ENCODE measurements around the gene EML6.

EML6 gene

GRCh38 chr2:54880428-54880827 lies 157.0 kb downstream of the EML6 start:
- no peak for DNase-seq (ENCODE audit: low read depth)

- no peak for DNase-seq (ENCODE audit: low read depth)
Observed at GRCh38 chr2:54881759-54882158, 158.3 kb downstream of the EML6 start.

- DNase-seq (ENCODE audit: low read depth) = no peak
Observed at GRCh38 chr2:54885891-54886290, 162.4 kb downstream of the EML6 start.

- no peak for DNase-seq (ENCODE audit: low read depth)
Observed at GRCh38 chr2:54887850-54888545, 164.5 kb downstream of the EML6 start.

- no peak for DNase-seq (ENCODE audit: low read depth)
Observed at GRCh38 chr2:54889053-54889452, 165.6 kb downstream of the EML6 start.

GRCh38 chr2:54891909-54892308 lies 168.4 kb downstream of the EML6 start:
- no peak for DNase-seq (ENCODE audit: low read depth)

GRCh38 chr2:54894467-54894866 lies 171.0 kb downstream of the EML6 start:
- no peak for DNase-seq (ENCODE audit: low read depth)

GRCh38 chr2:54895730-54896129 lies 172.3 kb downstream of the EML6 start:
- DNase-seq (ENCODE audit: low read depth) = no peak

- DNase-seq (ENCODE audit: low read depth) = no peak
Observed at GRCh38 chr2:54897420-54898310, 174.2 kb downstream of the EML6 start.

- DNase-seq (ENCODE audit: low read depth) = no peak
Observed at GRCh38 chr2:54898456-54899226, 175.2 kb downstream of the EML6 start.

- DNase-seq (ENCODE audit: low read depth) = no peak
Observed at GRCh38 chr2:54899576-54900200, 176.2 kb downstream of the EML6 start.

GRCh38 chr2:54901224-54901986 lies 177.9 kb downstream of the EML6 start:
- DNase-seq (ENCODE audit: low read depth) = no peak

GRCh38 chr2:54902763-54903162 lies 179.3 kb downstream of the EML6 start:
- no peak for DNase-seq (ENCODE audit: low read depth)

- DNase-seq (ENCODE audit: low read depth) = no peak
Observed at GRCh38 chr2:54903736-54904554, 180.5 kb downstream of the EML6 start.

GRCh38 chr2:54904836-54905235 lies 181.4 kb downstream of the EML6 start:
- no peak for DNase-seq (ENCODE audit: low read depth)

GRCh38 chr2:54906716-54907115 lies 183.3 kb downstream of the EML6 start:
- DNase-seq (ENCODE audit: low read depth) = no peak

- no peak for DNase-seq (ENCODE audit: low read depth)
Observed at GRCh38 chr2:54907663-54908062, 184.2 kb downstream of the EML6 start.

GRCh38 chr2:54908591-54908990 lies 185.1 kb downstream of the EML6 start:
- DNase-seq (ENCODE audit: low read depth) = no peak

- no peak for DNase-seq (ENCODE audit: low read depth)
Observed at GRCh38 chr2:54909001-54909400, 185.5 kb downstream of the EML6 start.

- no peak for DNase-seq (ENCODE audit: low read depth)
Observed at GRCh38 chr2:54912305-54912704, 188.8 kb downstream of the EML6 start.

- DNase-seq (ENCODE audit: low read depth) = no peak
Observed at GRCh38 chr2:54912893-54913292, 189.4 kb downstream of the EML6 start.

Data from CMK (cell line).